ENCODE data around the gene OXNAD1. TPM values are rescaled to one million over a fixed set of nuclear protein-coding genes. Genes with fewer than 3 reads are reported as not detected.

OXNAD1 gene
- total RNA-seq, 1 experiment from 2014 or later: 12.1 TPM

DNA sequence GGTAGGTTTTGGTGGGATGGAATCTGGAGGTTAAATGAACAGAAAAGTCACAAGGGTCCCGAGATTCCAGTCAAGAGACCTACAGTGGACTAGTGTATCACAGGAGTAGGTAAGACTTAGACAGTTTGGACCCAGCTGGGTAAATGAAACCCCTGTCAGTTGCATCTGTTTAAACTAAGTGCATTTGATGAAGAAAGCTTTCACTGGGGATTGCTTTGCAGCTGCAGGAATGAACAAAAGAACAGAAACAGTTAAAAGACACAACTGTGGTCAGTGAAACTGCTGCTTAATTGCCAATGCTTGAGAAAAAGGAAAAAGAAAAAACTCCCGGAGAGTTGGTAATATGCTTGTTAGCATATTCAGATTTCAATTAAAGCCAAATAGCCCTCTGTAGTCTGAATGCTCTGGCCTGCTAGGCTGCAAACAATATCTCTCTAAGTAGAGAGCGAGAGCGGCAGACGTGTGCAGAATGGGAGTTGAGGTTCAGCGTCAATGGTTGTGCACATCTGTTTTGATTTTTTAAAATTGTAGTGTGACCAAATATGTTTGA is 37.1 kb downstream of the OXNAD1 start:
- Histone ChIP-seq H3K4me1 (ENCODE audit: control insufficient read depth in 1 of 2, insufficient read depth in 2 of 2, low read length in 2 of 2) (no peaks in the 10 kb centered on the region), H3K4me2 (ENCODE audit: low read length) (no peak overlapping the region), H3K4me3 (replicated peaks in 1 of 2; ENCODE audit: low read depth in 1 of 2, low read length in 2 of 2) (no peak overlapping the region), H2AFZ (ENCODE audit: low read depth, low read length, poor library complexity, severe bottlenecking) (no peak overlapping the region), H3K79me2 (ENCODE audit: insufficient read depth, low read length) (no peaks in the 10 kb centered on the region; the same call in 1 of the 2 replicates), H3K36me3 (ENCODE audit: control insufficient read depth in 1 of 2, insufficient read depth in 2 of 2, low read length in 2 of 2) (peaks cover 0 to 9% of the 10 kb centered on the region in 2 experiments; a peak in 2 of 4 replicates), H3K27ac (ENCODE audit: low read depth, low read length) (no peak overlapping the region), H3K27me3 (ENCODE audit: insufficient read depth, low read length) (no peaks in the 10 kb centered on the region), H3K9me3 (ENCODE audit: control insufficient read depth in 1 of 2, insufficient read depth in 1 of 2, low read depth in 1 of 2, low read length in 2 of 2) (no peaks in the 10 kb centered on the region), H3K9me2 (ENCODE audit: insufficient read depth) (no peaks in the 10 kb centered on the region), H3K9ac (ENCODE audit: low read length) (no peak overlapping the region), H4K20me1 (ENCODE audit: insufficient read depth) (no peaks in the 10 kb centered on the region)
- ChIA-PET CTCF (no interaction called here), POLR2A (no interaction called here), RAD21 (ENCODE audit: low non-redundant PET in 1 of 2, low total read pairs in 2 of 2, uncharacterized antibody in 2 of 2, unreplicated experiment in 2 of 2) (no interaction called here)
- no peak for DNase-seq (ENCODE audit: low read depth, low spot score)
- intact Hi-C loops (cut with micrococcal nuclease): no loop called here
- TF ChIP-seq SP1 (IDR thresholded peaks at IDR 0.05; ENCODE audit: low read depth) (no peak), SIN3A (IDR thresholded peaks at IDR 0.05; ENCODE audit: low read depth) (no peak)
- no TSS peak for BruUV-seq (replicated peaks)
- no peak for ATAC-seq

- Histone ChIP-seq H3K9me2 (ENCODE audit: insufficient read depth) (no peaks in the 10 kb centered on the region), H3K27ac (ENCODE audit: low read depth, low read length) (no peak overlapping the region), H3K4me1 (ENCODE audit: control insufficient read depth in 1 of 2, insufficient read depth in 2 of 2, low read length in 2 of 2) (no peaks in the 10 kb centered on the region), H3K9me3 (ENCODE audit: control insufficient read depth in 1 of 2, insufficient read depth in 1 of 2, low read depth in 1 of 2, low read length in 2 of 2) (no peaks in the 10 kb centered on the region), H4K20me1 (ENCODE audit: insufficient read depth) (no peaks in the 10 kb centered on the region), H2AFZ (ENCODE audit: low read depth, low read length, poor library complexity, severe bottlenecking) (no peak overlapping the region), H3K4me3 (replicated peaks in 1 of 2; ENCODE audit: low read depth in 1 of 2, low read length in 2 of 2) (no peak overlapping the region), H3K4me2 (ENCODE audit: low read length) (no peak overlapping the region), H3K36me3 (ENCODE audit: control insufficient read depth in 1 of 2, insufficient read depth in 2 of 2, low read length in 2 of 2) (peaks cover 0 to 10% of the 10 kb centered on the region in 2 experiments; a peak in 2 of 4 replicates), H3K9ac (ENCODE audit: low read length) (no peak overlapping the region), H3K79me2 (ENCODE audit: insufficient read depth, low read length) (no peaks in the 10 kb centered on the region; the same call in 1 of the 2 replicates), H3K27me3 (ENCODE audit: insufficient read depth, low read length) (no peaks in the 10 kb centered on the region)
- no peak for ATAC-seq
- no TSS peak for BruUV-seq (replicated peaks)
- POLR2A ChIA-PET: no interaction called here
- RAD21 ChIA-PET (ENCODE audit: low non-redundant PET in 1 of 2, low total read pairs in 2 of 2, uncharacterized antibody in 2 of 2, unreplicated experiment in 2 of 2): no interaction called here
- DNase-seq (ENCODE audit: low read depth, low spot score): no peak
- intact Hi-C loops (cut with micrococcal nuclease): no loop called here
- CTCF ChIA-PET: interaction anchor here (1.8 kb wide), 1 partner anchor 13 kb away, joined by 9 read pairs; no protein-coding TSS in a partner anchor
- TF ChIP-seq FOSL1 (IDR thresholded peaks at IDR 0.05; ENCODE audit: low read depth) (no peak), YY1 (IDR thresholded peaks at IDR 0.05; ENCODE audit: extremely low read depth, insufficient replicate concordance, low read depth, low read length) (no peak), ZBTB33 (IDR thresholded peaks at IDR 0.05; ENCODE audit: extremely low read depth, insufficient replicate concordance, low read length) (no peak), EGR1 (IDR thresholded peaks at IDR 0.05; ENCODE audit: low read depth) (no peak), EZH2phosphoT487 (IDR thresholded peaks at IDR 0.05; ENCODE audit: borderline replicate concordance) (no peak), ZFX (IDR thresholded peaks at IDR 0.05) (no peak), ELF1 (IDR thresholded peaks at IDR 0.05; ENCODE audit: borderline replicate concordance, low read depth) (no peak), EZH2 (IDR thresholded peaks at IDR 0.05) (no peak), RAD21 (IDR thresholded peaks at IDR 0.05; ENCODE audit: low read depth) (no peak), POLR2AphosphoS5 (IDR thresholded peaks at IDR 0.05; ENCODE audit: low read depth, low read length) (no peak), ATF3 (IDR thresholded peaks at IDR 0.05) (no peak)
- TF ChIP-seq, protein P1, sequence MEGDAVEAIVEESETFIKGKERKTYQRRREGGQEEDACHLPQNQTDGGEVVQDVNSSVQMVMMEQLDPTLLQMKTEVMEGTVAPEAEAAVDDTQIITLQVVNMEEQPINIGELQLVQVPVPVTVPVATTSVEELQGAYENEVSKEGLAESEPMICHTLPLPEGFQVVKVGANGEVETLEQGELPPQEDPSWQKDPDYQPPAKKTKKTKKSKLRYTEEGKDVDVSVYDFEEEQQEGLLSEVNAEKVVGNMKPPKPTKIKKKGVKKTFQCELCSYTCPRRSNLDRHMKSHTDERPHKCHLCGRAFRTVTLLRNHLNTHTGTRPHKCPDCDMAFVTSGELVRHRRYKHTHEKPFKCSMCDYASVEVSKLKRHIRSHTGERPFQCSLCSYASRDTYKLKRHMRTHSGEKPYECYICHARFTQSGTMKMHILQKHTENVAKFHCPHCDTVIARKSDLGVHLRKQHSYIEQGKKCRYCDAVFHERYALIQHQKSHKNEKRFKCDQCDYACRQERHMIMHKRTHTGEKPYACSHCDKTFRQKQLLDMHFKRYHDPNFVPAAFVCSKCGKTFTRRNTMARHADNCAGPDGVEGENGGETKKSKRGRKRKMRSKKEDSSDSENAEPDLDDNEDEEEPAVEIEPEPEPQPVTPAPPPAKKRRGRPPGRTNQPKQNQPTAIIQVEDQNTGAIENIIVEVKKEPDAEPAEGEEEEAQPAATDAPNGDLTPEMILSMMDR (IDR thresholded peaks at IDR 0.05 in 2 of 3, conservative IDR thresholded peaks at IDR 0.05 in 1 of 3; ENCODE audit: borderline replicate concordance in 1 of 3, insufficient read depth in 1 of 3, low read depth in 2 of 3, low read length in 2 of 3): no peak
- TF ChIP-seq, protein P2, sequence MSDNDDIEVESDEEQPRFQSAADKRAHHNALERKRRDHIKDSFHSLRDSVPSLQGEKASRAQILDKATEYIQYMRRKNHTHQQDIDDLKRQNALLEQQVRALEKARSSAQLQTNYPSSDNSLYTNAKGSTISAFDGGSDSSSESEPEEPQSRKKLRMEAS (IDR thresholded peaks at IDR 0.05): no peak
Measured at GRCh38 chr3:16303037-16303575, 38.1 kb downstream of the OXNAD1 start.

All from HCT116 (cell line).